GM23338 (cell line): Measurements from ENCODE around the gene MLLT10.

Experiments
- CREB1 ChIP-seq: fragments of 250-450 bp; sonication (Bioruptor Pico); IDR thresholded peaks from 2 replicates; pipeline ENCODE4 v1.5.0; 2020; ENCODE audit warnings: low read depth, mild to moderate bottlenecking, moderate library complexity
- EZH2 ChIP-seq: fragments of 200-600 bp; sonication (generic); IDR thresholded peaks from one replicate; pipeline ENCODE4 v1.8.0; 2017; ENCODE audit warnings: antibody characterized with exemption, mild to moderate bottlenecking, low read depth; ENCODE audit not compliant: unreplicated experiment
- POLR2AphosphoS5 ChIP-seq: IDR thresholded peaks from 2 replicates; pipeline ENCODE4 v1.6.1; 2016; ENCODE audit warnings: antibody characterized with exemption, low read depth
- TF ChIP-seq, protein P1 (sequence below), 2 experiments: fragments of 200-600 bp in 1 of 2; sonication (generic) in 1 of 2; conservative IDR thresholded peaks; 2 replicates each; pipeline versions ENCODE4 v1.5.1 to v1.6.1; 2016 to 2017; ENCODE audit warnings: antibody characterized with exemption in 2 of 2, low read depth in 2 of 2, mild to moderate bottlenecking in 2 of 2, moderate library complexity in 1 of 2

DNA sequence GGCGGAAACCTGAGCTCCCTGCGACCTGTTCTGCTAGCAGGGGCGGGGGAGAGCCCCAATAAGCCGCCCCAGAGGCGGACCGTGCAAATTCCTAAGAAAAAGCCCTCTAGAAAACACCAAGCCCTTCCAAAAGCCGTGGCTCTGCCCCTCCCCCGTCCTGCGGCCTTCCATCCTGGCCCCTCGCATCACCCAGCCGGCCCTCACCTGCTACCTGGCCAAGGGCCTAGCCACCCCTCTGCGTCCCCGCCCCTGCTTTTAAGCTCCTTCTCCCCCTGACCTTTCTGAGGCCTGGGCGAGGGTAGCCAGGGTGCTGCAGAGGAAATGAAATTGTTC, 33.5 kb upstream of the MLLT10 start:
- TF ChIP-seq, protein P1, sequence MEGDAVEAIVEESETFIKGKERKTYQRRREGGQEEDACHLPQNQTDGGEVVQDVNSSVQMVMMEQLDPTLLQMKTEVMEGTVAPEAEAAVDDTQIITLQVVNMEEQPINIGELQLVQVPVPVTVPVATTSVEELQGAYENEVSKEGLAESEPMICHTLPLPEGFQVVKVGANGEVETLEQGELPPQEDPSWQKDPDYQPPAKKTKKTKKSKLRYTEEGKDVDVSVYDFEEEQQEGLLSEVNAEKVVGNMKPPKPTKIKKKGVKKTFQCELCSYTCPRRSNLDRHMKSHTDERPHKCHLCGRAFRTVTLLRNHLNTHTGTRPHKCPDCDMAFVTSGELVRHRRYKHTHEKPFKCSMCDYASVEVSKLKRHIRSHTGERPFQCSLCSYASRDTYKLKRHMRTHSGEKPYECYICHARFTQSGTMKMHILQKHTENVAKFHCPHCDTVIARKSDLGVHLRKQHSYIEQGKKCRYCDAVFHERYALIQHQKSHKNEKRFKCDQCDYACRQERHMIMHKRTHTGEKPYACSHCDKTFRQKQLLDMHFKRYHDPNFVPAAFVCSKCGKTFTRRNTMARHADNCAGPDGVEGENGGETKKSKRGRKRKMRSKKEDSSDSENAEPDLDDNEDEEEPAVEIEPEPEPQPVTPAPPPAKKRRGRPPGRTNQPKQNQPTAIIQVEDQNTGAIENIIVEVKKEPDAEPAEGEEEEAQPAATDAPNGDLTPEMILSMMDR (conservative IDR thresholded peaks at IDR 0.05; ENCODE audit: low read depth in 2 of 2): no peak
- TF ChIP-seq CREB1: no peak
- no peak for TF ChIP-seq EZH2
- TF ChIP-seq POLR2AphosphoS5: no peak
